ENCODE data around the gene MAP3K7.

- no peak for TF ChIP-seq CTCF (conservative IDR thresholded peaks at IDR 0.05)
- no peak for TF ChIP-seq EZH2 (IDR thresholded peaks at IDR 0.05; ENCODE audit: low read depth)
These were observed 2.1 kb downstream of the MAP3K7 start for GRCh38 chr6:90584636-90585255.
